Keratinocyte (primary cell): ENCODE data around the gene DUSP5. TPM values are rescaled to one million over a fixed set of nuclear protein-coding genes. Genes with fewer than 3 reads are reported as not detected.

Experiments
- DNase-seq: peaks from one replicate; pipeline ENCODE4 v3.0.0-alpha.2; 2011; ENCODE audit warnings: low read depth, missing footprints, low spot score
- FAIRE-seq: peaks from 2 replicates; lab custom pipeline; 2011; peaks lifted over from hg19 to GRCh38; lab: Jason Lieb, UNC
- H2AFZ ChIP-seq: 2 replicates; pipeline ENCODE4 v1.6.0; 2012; ENCODE audit warnings: low read length, control low read depth, inconsistent platforms; ENCODE audit not compliant: control insufficient read depth
- H3K27ac ChIP-seq: 2 replicates; pipeline ENCODE4 v1.5.1; 2011; ENCODE audit warnings: low read length; ENCODE audit not compliant: control insufficient read depth, insufficient read depth
- H3K27me3 ChIP-seq: 3 replicates; pipeline ENCODE4 v1.6.0; 2011; ENCODE audit warnings: low read length; ENCODE audit not compliant: control insufficient read depth, insufficient read depth; ENCODE audit errors: extremely low read depth
- H3K36me3 ChIP-seq, 2 experiments: 2 replicates in 1 of 2; 3 replicates in 1 of 2; pipeline ENCODE4 v1.5.1; 2011; ENCODE audit warnings: low read length in 2 of 2, mild to moderate bottlenecking in 1 of 2; ENCODE audit not compliant: control insufficient read depth in 2 of 2, insufficient read depth in 2 of 2; ENCODE audit errors: extremely low read depth in 1 of 2
- H3K4me1 ChIP-seq: 3 replicates; pipeline ENCODE4 v1.5.1; 2011; ENCODE audit warnings: low read length; ENCODE audit not compliant: control insufficient read depth, insufficient read depth; ENCODE audit errors: extremely low read depth
- H3K4me2 ChIP-seq: 3 replicates; pipeline ENCODE4 v1.6.0; 2011; ENCODE audit warnings: low read depth, low read length; ENCODE audit not compliant: control insufficient read depth, insufficient read depth; ENCODE audit errors: extremely low read depth
- H3K4me3 ChIP-seq, 3 experiments: fragments of 200-600 bp in 1 of 3; sonication (generic) in 1 of 3; 2 replicates in 2 of 3; 3 replicates in 1 of 3; pipeline ENCODE4 v1.5.1; 2011 to 2016; ENCODE audit warnings: low read length in 3 of 3, mild to moderate bottlenecking in 3 of 3, control low read depth in 2 of 3, inconsistent platforms in 1 of 3, low read depth in 1 of 3, mixed read lengths in 1 of 3, mixed run types in 1 of 3, moderate library complexity in 1 of 3; ENCODE audit not compliant: control insufficient read depth in 2 of 3, insufficient read depth in 2 of 3; ENCODE audit errors: extremely low read depth in 1 of 3
- H3K79me2 ChIP-seq: 2 replicates; pipeline ENCODE4 v1.6.0; 2012; ENCODE audit warnings: low read length; ENCODE audit not compliant: control insufficient read depth, insufficient read depth
- H3K9ac ChIP-seq: 3 replicates; pipeline ENCODE4 v1.6.0; 2011; ENCODE audit warnings: low read length; ENCODE audit not compliant: control insufficient read depth, insufficient read depth; ENCODE audit errors: extremely low read depth
- H3K9me1 ChIP-seq: 3 replicates; pipeline ENCODE4 v1.6.0; 2011; ENCODE audit warnings: low read length; ENCODE audit not compliant: control insufficient read depth, insufficient read depth; ENCODE audit errors: extremely low read depth
- H3K9me3 ChIP-seq: 2 replicates; pipeline ENCODE4 v1.5.1; 2012; ENCODE audit warnings: low read depth, low read length; ENCODE audit not compliant: control insufficient read depth
- H4K20me1 ChIP-seq: 3 replicates; pipeline ENCODE4 v1.6.0; 2011; ENCODE audit warnings: low read length; ENCODE audit not compliant: control insufficient read depth, insufficient read depth; ENCODE audit errors: extremely low read depth
- EZH2 ChIP-seq: IDR thresholded peaks from one replicate; pipeline ENCODE4 v1.6.1; 2012; ENCODE audit warnings: inconsistent platforms, mild to moderate bottlenecking, low read length, moderate library complexity
- dilution Hi-C: fragments of 300-500 bp; cut with MboI; formaldehyde crosslinking; loops from one replicate; pipeline ENCODE4 v1.7.0; 2020; ENCODE audit warnings: low sequenced_read_pairs; ENCODE audit not compliant: extremely low pct_ligation_motif_present
- polyA plus RNA-seq, 5 experiments: library from polyadenylated mRNA; depleted of rRNA in 3 of 5; stranded (reverse) in 3 of 5; stranded (forward) in 1 of 5; unstranded in 1 of 5; fragments of >200 nt; gene quantifications; 1 replicate in 1 of 5; 2 replicates in 3 of 5; 3 replicates in 1 of 5; pipeline versions ENCODE4 v1.2.1 to v1.2.3, GENCODE V29; 2011 to 2012; ENCODE audit warnings: missing spikeins in 2 of 5, low read depth in 1 of 5, low replicate concordance in 1 of 5
- TF ChIP-seq, protein P1 (sequence below), 3 experiments: IDR thresholded peaks in 1 of 3; conservative IDR thresholded peaks in 1 of 3; optimal IDR thresholded peaks in 1 of 3; 2 replicates in 2 of 3; 3 replicates in 1 of 3; pipeline versions ENCODE3 to v1.5.1; 2011; ENCODE audit warnings: low read length in 3 of 3, mild to moderate bottlenecking in 3 of 3, moderate library complexity in 2 of 3, control low read depth in 1 of 3, inconsistent platforms in 1 of 3; ENCODE audit not compliant: insufficient read depth in 2 of 3; ENCODE audit errors: extremely low read depth in 1 of 3

DUSP5 gene
- polyA plus RNA-seq, 1 donor (not counting 4 experiments of a cell fraction or from before 2014, with no cell fraction given) = 49.6 TPM

DNA sequence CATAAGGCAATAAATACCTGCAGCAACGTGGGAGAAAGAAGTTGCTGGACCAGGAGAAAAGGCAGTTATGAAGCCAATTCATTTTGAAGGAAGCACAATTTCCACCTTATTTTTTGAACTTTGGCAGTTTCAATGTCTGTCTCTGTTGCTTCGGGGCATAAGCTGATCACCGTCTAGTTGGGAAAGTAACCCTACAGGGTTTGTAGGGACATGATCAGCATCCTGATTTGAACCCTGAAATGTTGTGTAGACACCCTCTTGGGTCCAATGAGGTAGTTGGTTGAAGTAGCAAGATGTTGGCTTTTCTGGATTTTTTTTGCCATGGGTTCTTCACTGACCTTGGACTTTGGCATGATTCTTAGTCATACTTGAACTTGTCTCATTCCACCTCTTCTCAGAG is 13.0 kb downstream of the DUSP5 start:
- Histone ChIP-seq H3K27ac (no peak overlapping the region), H4K20me1 (peaks cover 53% of the 10 kb centered on the region), H3K9me1 (peaks cover 22% of the 10 kb centered on the region), H3K4me1 (peaks cover 29% of the 10 kb centered on the region), H3K4me2 (no peak overlapping the region), H3K27me3 (no peaks in the 10 kb centered on the region), H3K36me3 (peaks cover 49 to 71% of the 10 kb centered on the region in 2 experiments), H3K79me2 (peaks cover 58% of the 10 kb centered on the region), H3K9ac (no peak overlapping the region), H3K4me3 (no peak overlapping the region), H3K9me3 (no peaks in the 10 kb centered on the region), H2AFZ (no peak overlapping the region)
- dilution Hi-C loops = no loop called here
- peak; percentile 57 for FAIRE-seq
- no peak for TF ChIP-seq EZH2
- TF ChIP-seq, protein P1, sequence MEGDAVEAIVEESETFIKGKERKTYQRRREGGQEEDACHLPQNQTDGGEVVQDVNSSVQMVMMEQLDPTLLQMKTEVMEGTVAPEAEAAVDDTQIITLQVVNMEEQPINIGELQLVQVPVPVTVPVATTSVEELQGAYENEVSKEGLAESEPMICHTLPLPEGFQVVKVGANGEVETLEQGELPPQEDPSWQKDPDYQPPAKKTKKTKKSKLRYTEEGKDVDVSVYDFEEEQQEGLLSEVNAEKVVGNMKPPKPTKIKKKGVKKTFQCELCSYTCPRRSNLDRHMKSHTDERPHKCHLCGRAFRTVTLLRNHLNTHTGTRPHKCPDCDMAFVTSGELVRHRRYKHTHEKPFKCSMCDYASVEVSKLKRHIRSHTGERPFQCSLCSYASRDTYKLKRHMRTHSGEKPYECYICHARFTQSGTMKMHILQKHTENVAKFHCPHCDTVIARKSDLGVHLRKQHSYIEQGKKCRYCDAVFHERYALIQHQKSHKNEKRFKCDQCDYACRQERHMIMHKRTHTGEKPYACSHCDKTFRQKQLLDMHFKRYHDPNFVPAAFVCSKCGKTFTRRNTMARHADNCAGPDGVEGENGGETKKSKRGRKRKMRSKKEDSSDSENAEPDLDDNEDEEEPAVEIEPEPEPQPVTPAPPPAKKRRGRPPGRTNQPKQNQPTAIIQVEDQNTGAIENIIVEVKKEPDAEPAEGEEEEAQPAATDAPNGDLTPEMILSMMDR (optimal IDR thresholded peaks at IDR 0.05 in 1 of 3, IDR thresholded peaks at IDR 0.05 in 1 of 3, conservative IDR thresholded peaks at IDR 0.05 in 1 of 3; ENCODE audit: extremely low read depth in 1 of 3, insufficient read depth in 2 of 3, low read length in 3 of 3) = no peak
- DNase-seq = no peak

- H3K79me2 ChIP-seq = peaks cover 46% of the 10 kb centered on the region
- dilution Hi-C loops = no loop called here
Measured at GRCh38 chr10:110511734-110512449, 14.2 kb downstream of the DUSP5 start.

More at GRCh38 chr10:110511734-110512449, 14.2 kb downstream of the DUSP5 start:
- H3K27ac ChIP-seq = peak overlapping the region; percentile 45
- peaks cover 41 to 66% of the 10 kb centered on the region in 2 experiments for H3K36me3 ChIP-seq
- H3K9me3 ChIP-seq = no peaks in the 10 kb centered on the region
- no peak overlapping the region for H2AFZ ChIP-seq
- no peak overlapping the region for H3K4me2 ChIP-seq
- peak; percentile 41 for FAIRE-seq
- no peak for DNase-seq
- H3K9ac ChIP-seq = no peak overlapping the region
- peaks cover 43% of the 10 kb centered on the region for H4K20me1 ChIP-seq
- peaks cover 29% of the 10 kb centered on the region for H3K4me1 ChIP-seq
- no peaks in the 10 kb centered on the region for H3K27me3 ChIP-seq
- peaks cover 22% of the 10 kb centered on the region for H3K9me1 ChIP-seq
- TF ChIP-seq, protein P1 (optimal IDR thresholded peaks at IDR 0.05 in 1 of 3, IDR thresholded peaks at IDR 0.05 in 1 of 3, conservative IDR thresholded peaks at IDR 0.05 in 1 of 3; ENCODE audit: extremely low read depth in 1 of 3, insufficient read depth in 2 of 3, low read length in 3 of 3) = no peak
- TF ChIP-seq EZH2 = no peak
- no peak overlapping the region for H3K4me3 ChIP-seq
